ENCODE results near the gene AFF3.

GRCh38 chr2:99735753-99736152 is 406.6 kb downstream of the AFF3 start:
- TF ChIP-seq TAF1 (IDR thresholded peaks at IDR 0.05; ENCODE audit: borderline replicate concordance, insufficient read depth, low read length) (no peak), POLR2AphosphoS5 (IDR thresholded peaks at IDR 0.05; ENCODE audit: low read depth, low read length) (no peak), FOXP2 (optimal IDR thresholded peaks at IDR 0.05; ENCODE audit: borderline replicate concordance, extremely low read depth, extremely low read length, insufficient read depth) (no peak)
- TF ChIP-seq, protein P1, sequence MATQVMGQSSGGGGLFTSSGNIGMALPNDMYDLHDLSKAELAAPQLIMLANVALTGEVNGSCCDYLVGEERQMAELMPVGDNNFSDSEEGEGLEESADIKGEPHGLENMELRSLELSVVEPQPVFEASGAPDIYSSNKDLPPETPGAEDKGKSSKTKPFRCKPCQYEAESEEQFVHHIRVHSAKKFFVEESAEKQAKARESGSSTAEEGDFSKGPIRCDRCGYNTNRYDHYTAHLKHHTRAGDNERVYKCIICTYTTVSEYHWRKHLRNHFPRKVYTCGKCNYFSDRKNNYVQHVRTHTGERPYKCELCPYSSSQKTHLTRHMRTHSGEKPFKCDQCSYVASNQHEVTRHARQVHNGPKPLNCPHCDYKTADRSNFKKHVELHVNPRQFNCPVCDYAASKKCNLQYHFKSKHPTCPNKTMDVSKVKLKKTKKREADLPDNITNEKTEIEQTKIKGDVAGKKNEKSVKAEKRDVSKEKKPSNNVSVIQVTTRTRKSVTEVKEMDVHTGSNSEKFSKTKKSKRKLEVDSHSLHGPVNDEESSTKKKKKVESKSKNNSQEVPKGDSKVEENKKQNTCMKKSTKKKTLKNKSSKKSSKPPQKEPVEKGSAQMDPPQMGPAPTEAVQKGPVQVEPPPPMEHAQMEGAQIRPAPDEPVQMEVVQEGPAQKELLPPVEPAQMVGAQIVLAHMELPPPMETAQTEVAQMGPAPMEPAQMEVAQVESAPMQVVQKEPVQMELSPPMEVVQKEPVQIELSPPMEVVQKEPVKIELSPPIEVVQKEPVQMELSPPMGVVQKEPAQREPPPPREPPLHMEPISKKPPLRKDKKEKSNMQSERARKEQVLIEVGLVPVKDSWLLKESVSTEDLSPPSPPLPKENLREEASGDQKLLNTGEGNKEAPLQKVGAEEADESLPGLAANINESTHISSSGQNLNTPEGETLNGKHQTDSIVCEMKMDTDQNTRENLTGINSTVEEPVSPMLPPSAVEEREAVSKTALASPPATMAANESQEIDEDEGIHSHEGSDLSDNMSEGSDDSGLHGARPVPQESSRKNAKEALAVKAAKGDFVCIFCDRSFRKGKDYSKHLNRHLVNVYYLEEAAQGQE (IDR thresholded peaks at IDR 0.05; ENCODE audit: insufficient read depth in 1 of 2, low read depth in 2 of 2, low read length in 2 of 2) = no peak

Data from PFSK-1 (cell line).